Vagina (tissue), 2 donors: Measurements from ENCODE around the gene ZDHHC1.

Source experiments
- CTCF ChIP-seq, 3 experiments: fragments of 450-650 bp in 2 of 3; fragments of 200-600 bp in 1 of 3; sonication (generic) in 1 of 3; IDR thresholded peaks; one replicate each; pipeline ENCODE4 v1.5.1; 2017 to 2019; ENCODE audit warnings: antibody characterized with exemption in 3 of 3, mild to moderate bottlenecking in 2 of 3, moderate library complexity in 2 of 3
- POLR2A ChIP-seq, 2 donors: fragments of 450-650 bp; IDR thresholded peaks; one replicate each; pipeline ENCODE4 v1.6.1; 2017; ENCODE audit warnings: antibody characterized with exemption in 2 of 2, mild to moderate bottlenecking in 2 of 2, moderate library complexity in 2 of 2
- POLR2AphosphoS5 ChIP-seq, 2 donors: sonication (generic); formaldehyde crosslinking; IDR thresholded peaks; one replicate each; pipeline ENCODE4 v1.9.0; 2017; ENCODE audit warnings: antibody characterized with exemption in 2 of 2, mild to moderate bottlenecking in 2 of 2, low read depth in 1 of 2; ENCODE audit not compliant: insufficient read depth in 1 of 2

- TF ChIP-seq POLR2A (IDR thresholded peaks at IDR 0.05) (no peak), CTCF (IDR thresholded peaks at IDR 0.05) (no peak), POLR2AphosphoS5 (IDR thresholded peaks at IDR 0.05; ENCODE audit: insufficient read depth in 1 of 2, low read depth in 1 of 2) (no peak)
These were observed 4.9 kb downstream of the ZDHHC1 start for GRCh38 chr16:67411339-67411738.
